ENCODE data around the gene STX18.
"Not testable (repeated sequence)": the region's sequence is repeated elsewhere in the genome, so short reads cannot be mapped to it uniquely, and the experiment has no call there.

The STX18 gene

GRCh38 chr4:4514786-4515185 lies 27.1 kb downstream of the STX18 start:
- no peak for DNase-seq (ENCODE audit: insufficient read length, low spot score)
- FAIRE-seq = no peak

GRCh38 chr4:4512282-4512681 lies 29.6 kb downstream of the STX18 start:
- DNase-seq (ENCODE audit: insufficient read length, low spot score) = no peak
- no peak for FAIRE-seq

GRCh38 chr4:4510641-4511040 lies 31.2 kb downstream of the STX18 start:
- not testable (repeated sequence) for DNase-seq (ENCODE audit: insufficient read length, low spot score); FAIRE-seq

GRCh38 chr4:4509521-4509920 lies 32.3 kb downstream of the STX18 start:
- DNase-seq (ENCODE audit: insufficient read length, low spot score) (no peak), FAIRE-seq (no peak)

- no peak for FAIRE-seq
Measured at GRCh38 chr4:4507923-4508322, 33.9 kb downstream of the STX18 start.

GRCh38 chr4:4507403-4507802 lies 34.4 kb downstream of the STX18 start:
- no peak for FAIRE-seq

More at GRCh38 chr4:4507923-4508322, 33.9 kb downstream of the STX18 start:
- DNase-seq (ENCODE audit: insufficient read length, low spot score) = no peak

GRCh38 chr4:4506961-4507360 lies 34.9 kb downstream of the STX18 start:
- DNase-seq (ENCODE audit: insufficient read length, low spot score) (no peak), FAIRE-seq (no peak)

More at GRCh38 chr4:4507403-4507802, 34.4 kb downstream of the STX18 start:
- no peak for DNase-seq (ENCODE audit: insufficient read length, low spot score)

- not testable (repeated sequence) for DNase-seq (ENCODE audit: insufficient read length, low spot score); FAIRE-seq
Measured at GRCh38 chr4:4505211-4505610, 36.6 kb downstream of the STX18 start.

GRCh38 chr4:4504783-4505182 lies 37.1 kb downstream of the STX18 start:
- FAIRE-seq (no peak), DNase-seq (ENCODE audit: insufficient read length, low spot score) (no peak)

- FAIRE-seq (peak; percentile 80), DNase-seq (ENCODE audit: insufficient read length, low spot score) (no peak)
Measured at GRCh38 chr4:4502694-4503311, 39.0 kb downstream of the STX18 start.

GRCh38 chr4:4501679-4502078 lies 40.2 kb downstream of the STX18 start:
- DNase-seq (ENCODE audit: insufficient read length, low spot score) (no peak), FAIRE-seq (no peak)

GRCh38 chr4:4499438-4500123 lies 42.3 kb downstream of the STX18 start:
- DNase-seq (ENCODE audit: insufficient read length, low spot score) = no peak
- no peak for FAIRE-seq

GRCh38 chr4:4496592-4497372 lies 45.1 kb downstream of the STX18 start:
- FAIRE-seq (no peak), DNase-seq (ENCODE audit: insufficient read length, low spot score) (no peak)

- DNase-seq (ENCODE audit: insufficient read length, low spot score) = no peak
- FAIRE-seq = no peak
Measured at GRCh38 chr4:4494882-4495281, 47.0 kb downstream of the STX18 start.

GRCh38 chr4:4492161-4492847 lies 49.5 kb downstream of the STX18 start:
- DNase-seq (ENCODE audit: insufficient read length, low spot score) (peak; percentile 23), FAIRE-seq (peak; percentile 93)

GRCh38 chr4:4491396-4491893 lies 50.4 kb downstream of the STX18 start:
- DNase-seq (ENCODE audit: insufficient read length, low spot score) = no peak
- FAIRE-seq = peak; percentile 67

GRCh38 chr4:4490816-4491215 lies 51.0 kb downstream of the STX18 start:
- DNase-seq (ENCODE audit: insufficient read length, low spot score) = no peak
- FAIRE-seq = peak; percentile 82

GRCh38 chr4:4490041-4490440 lies 51.8 kb downstream of the STX18 start:
- FAIRE-seq = peak; percentile 45
- no peak for DNase-seq (ENCODE audit: insufficient read length, low spot score)

GRCh38 chr4:4488405-4489404 lies 53.1 kb downstream of the STX18 start:
- DNase-seq (ENCODE audit: insufficient read length, low spot score) = peak; percentile 29
- FAIRE-seq = peak; percentile 98

- no peak for FAIRE-seq
- no peak for DNase-seq (ENCODE audit: insufficient read length, low spot score)
Measured at GRCh38 chr4:4486969-4487368, 54.9 kb downstream of the STX18 start.
